Effector memory CD4-positive, alpha-beta T cell (primary cell): ENCODE results near the gene UNC5C.

ENCODE experiments used
- DNase-seq, 3 donors: peaks; one replicate each; pipeline ENCODE4 v3.0.0-alpha.2; 2020
- H3K27ac ChIP-seq: 2 replicates; pipeline ENCODE4 v1.7.0; 2013; ENCODE audit warnings: mild to moderate bottlenecking, low read length, moderate library complexity; ENCODE audit not compliant: insufficient read depth, poor library complexity, severe bottlenecking
- H3K27me3 ChIP-seq: replicated peaks from 2 replicates; pipeline ENCODE4 v1.7.0; 2013; ENCODE audit warnings: mild to moderate bottlenecking, low read length; ENCODE audit not compliant: insufficient read depth, control insufficient read depth, poor library complexity, severe bottlenecking
- H3K36me3 ChIP-seq: 2 replicates; pipeline ENCODE4 v1.7.0; 2013; ENCODE audit warnings: mild to moderate bottlenecking, low read length, moderate library complexity; ENCODE audit not compliant: control insufficient read depth, insufficient read depth
- H3K4me1 ChIP-seq: 2 replicates; pipeline ENCODE4 v1.7.0; 2013; ENCODE audit warnings: low read length, mild to moderate bottlenecking; ENCODE audit not compliant: control insufficient read depth, insufficient read depth, poor library complexity, severe bottlenecking
- H3K4me3 ChIP-seq: 2 replicates; pipeline ENCODE4 v1.7.0; 2013; ENCODE audit warnings: low read length, low read depth, mild to moderate bottlenecking; ENCODE audit not compliant: insufficient read depth, poor library complexity, severe bottlenecking
- H3K9me3 ChIP-seq: 2 replicates; pipeline ENCODE4 v1.7.0; 2013; ENCODE audit warnings: mild to moderate bottlenecking, low read length, moderate library complexity; ENCODE audit not compliant: control insufficient read depth

Gene UNC5C

GRCh38 chr4:95293014-95293413 is 255.8 kb downstream of the UNC5C start:
- Histone ChIP-seq H3K27ac (no peak overlapping the region), H3K4me1 (no peaks in the 10 kb centered on the region), H3K27me3 (no peaks in the 10 kb centered on the region), H3K36me3 (no peaks in the 10 kb centered on the region), H3K4me3 (no peak overlapping the region), H3K9me3 (no peaks in the 10 kb centered on the region)
- DNase-seq = no peak

GRCh38 chr4:95290702-95291101 is 258.1 kb downstream of the UNC5C start:
- Histone ChIP-seq H3K27me3 (no peaks in the 10 kb centered on the region), H3K4me3 (no peak overlapping the region), H3K27ac (no peak overlapping the region), H3K36me3 (no peaks in the 10 kb centered on the region), H3K4me1 (no peaks in the 10 kb centered on the region), H3K9me3 (no peaks in the 10 kb centered on the region)
- DNase-seq = no peak

- H3K4me3 ChIP-seq = no peak overlapping the region
- no peaks in the 10 kb centered on the region for H3K9me3 ChIP-seq
- H3K27me3 ChIP-seq = no peaks in the 10 kb centered on the region
- no peaks in the 10 kb centered on the region for H3K4me1 ChIP-seq
- H3K36me3 ChIP-seq = no peaks in the 10 kb centered on the region
- H3K27ac ChIP-seq = no peak overlapping the region
- DNase-seq = no peak
These were observed 259.6 kb downstream of the UNC5C start for GRCh38 chr4:95289028-95289634.

DNA sequence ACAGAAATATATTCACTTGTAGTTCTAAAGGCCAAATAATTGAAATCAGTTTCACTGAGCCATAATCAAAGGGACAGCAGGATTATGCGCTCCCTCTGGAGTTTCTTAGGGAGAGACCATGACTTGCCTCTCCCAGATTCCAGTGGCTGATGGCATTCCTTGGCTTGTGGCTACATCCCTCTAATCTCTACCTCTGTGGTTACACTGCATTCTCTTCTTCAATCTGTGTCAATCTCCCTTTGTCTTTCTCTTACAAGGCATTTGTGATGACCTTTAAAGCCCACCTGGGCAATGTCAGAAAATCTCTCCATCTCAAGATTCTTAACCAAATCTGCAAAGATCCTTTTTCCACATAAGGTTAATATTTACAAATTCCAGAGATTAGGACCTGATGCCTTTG is 260.2 kb downstream of the UNC5C start:
- no peaks in the 10 kb centered on the region for H3K27me3 ChIP-seq
- H3K27ac ChIP-seq = no peak overlapping the region
- H3K4me1 ChIP-seq = no peaks in the 10 kb centered on the region
- no peaks in the 10 kb centered on the region for H3K36me3 ChIP-seq
- no peaks in the 10 kb centered on the region for H3K9me3 ChIP-seq
- H3K4me3 ChIP-seq = no peak overlapping the region
- DNase-seq = no peak

- Histone ChIP-seq H3K4me1 (no peaks in the 10 kb centered on the region), H3K27ac (no peak overlapping the region), H3K27me3 (no peaks in the 10 kb centered on the region), H3K36me3 (no peaks in the 10 kb centered on the region), H3K9me3 (no peaks in the 10 kb centered on the region), H3K4me3 (no peak overlapping the region)
- no peak for DNase-seq
These were observed 263.0 kb downstream of the UNC5C start for GRCh38 chr4:95285797-95286196.

DNA sequence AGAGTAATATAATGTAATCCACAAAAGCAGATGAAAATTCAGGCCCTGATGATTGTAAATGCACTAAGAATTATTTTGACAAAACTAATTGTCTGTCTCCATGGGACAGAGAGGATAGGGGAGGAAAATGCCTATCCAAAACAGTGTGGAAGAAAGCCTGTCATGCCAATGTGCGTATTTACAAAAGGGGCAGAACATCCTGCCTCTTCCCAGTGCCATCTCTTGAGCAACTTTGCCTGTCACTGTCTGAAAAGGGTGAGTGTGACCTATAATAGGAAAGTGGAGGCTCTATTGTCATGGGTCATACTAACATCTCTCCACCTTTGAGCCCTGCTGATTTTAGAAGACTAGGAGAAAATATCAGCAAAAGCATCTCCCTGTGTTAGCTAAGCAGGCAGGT is 264.1 kb downstream of the UNC5C start:
- H3K36me3 ChIP-seq = no peaks in the 10 kb centered on the region
- no peak overlapping the region for H3K4me3 ChIP-seq
- no peaks in the 10 kb centered on the region for H3K4me1 ChIP-seq
- no peak overlapping the region for H3K27ac ChIP-seq
- no peak for DNase-seq
- H3K27me3 ChIP-seq = no peaks in the 10 kb centered on the region
- no peaks in the 10 kb centered on the region for H3K9me3 ChIP-seq

DNA sequence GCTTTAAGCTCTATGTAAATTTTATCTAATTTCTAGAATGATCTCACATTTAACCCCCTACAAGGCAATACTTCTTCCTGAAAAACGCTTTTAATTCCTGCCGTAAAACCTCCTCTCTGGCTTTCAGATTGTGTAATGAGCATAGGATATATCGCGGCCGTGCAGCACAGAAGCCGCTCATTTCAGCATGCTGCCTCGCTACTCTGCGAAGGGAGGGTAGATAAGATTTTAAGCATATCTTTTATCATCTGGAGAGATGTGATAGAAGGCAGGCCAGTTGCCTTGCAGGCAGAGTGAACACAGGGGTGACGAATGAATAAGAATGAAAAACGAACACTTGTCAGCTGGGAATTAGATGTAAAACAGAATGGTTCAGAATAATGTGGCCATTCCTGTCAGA is 265.5 kb downstream of the UNC5C start:
- no peaks in the 10 kb centered on the region for H3K36me3 ChIP-seq
- no peaks in the 10 kb centered on the region for H3K9me3 ChIP-seq
- H3K27ac ChIP-seq = no peak overlapping the region
- H3K4me3 ChIP-seq = no peak overlapping the region
- H3K4me1 ChIP-seq = no peaks in the 10 kb centered on the region
- no peak for DNase-seq
- no peaks in the 10 kb centered on the region for H3K27me3 ChIP-seq

DNA sequence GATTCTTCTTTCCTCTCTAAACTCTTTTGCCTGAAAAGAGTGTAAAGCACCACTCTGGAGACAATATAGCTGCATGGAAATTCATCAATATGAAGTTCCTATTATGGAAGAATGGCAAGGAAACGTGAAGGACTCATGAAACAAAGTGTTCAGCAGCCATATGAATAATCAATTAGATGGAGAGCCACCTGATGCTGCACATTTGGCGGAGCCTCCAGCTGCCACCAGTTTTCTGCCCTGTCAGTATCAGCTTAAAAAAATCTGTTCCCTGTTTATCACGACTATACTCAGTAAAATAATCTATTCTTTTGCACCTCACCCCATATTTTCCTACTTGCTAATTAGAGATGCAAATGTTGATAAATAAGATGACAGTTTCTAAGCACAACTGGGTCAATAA is 276.0 kb downstream of the UNC5C start:
- H3K27me3 ChIP-seq = no peaks in the 10 kb centered on the region
- no peaks in the 10 kb centered on the region for H3K4me1 ChIP-seq
- H3K36me3 ChIP-seq = no peaks in the 10 kb centered on the region
- H3K9me3 ChIP-seq = no peaks in the 10 kb centered on the region
- no peak overlapping the region for H3K4me3 ChIP-seq
- no peak overlapping the region for H3K27ac ChIP-seq
- no peak for DNase-seq

- DNase-seq = no peak
- H3K9me3 ChIP-seq = no peaks in the 10 kb centered on the region
These were observed 276.7 kb downstream of the UNC5C start for GRCh38 chr4:95272036-95272435.

DNA sequence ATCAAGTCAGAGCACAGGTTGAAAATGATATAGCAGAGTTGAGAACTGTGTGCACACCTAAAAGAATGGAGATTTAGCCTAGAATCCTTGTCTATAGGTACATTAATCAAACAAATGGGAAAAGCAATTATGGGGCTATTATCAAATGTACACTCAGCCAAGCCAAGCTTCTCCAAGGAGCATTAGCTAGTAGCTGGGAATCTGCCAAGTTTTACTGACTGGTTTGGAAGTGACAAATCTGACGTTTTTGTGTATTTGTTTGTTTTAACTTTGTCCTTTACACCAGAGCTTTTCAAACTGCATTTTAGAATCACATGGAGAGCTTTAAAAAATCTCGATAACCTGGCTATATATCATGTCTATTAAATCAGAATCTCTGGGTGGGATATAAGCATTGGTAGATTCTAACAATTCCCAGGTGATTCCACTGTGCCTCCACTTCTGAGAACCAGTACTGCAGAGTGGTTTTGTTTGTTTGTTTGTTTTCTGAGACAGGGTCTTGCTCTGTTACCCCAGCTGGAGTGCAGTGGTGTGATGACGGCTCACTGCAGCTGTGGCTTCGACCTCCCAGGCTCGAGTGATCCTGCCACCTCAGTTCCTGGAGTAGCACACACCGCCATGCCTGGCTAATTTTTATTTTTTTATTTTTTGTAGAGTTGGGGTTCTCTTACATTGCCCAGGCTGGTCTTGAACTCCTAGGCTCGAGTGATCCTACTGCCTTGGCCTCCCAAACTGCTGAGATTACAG is 279.8 kb downstream of the UNC5C start:
- no peaks in the 10 kb centered on the region for H3K27me3 ChIP-seq
- H3K36me3 ChIP-seq = no peaks in the 10 kb centered on the region
- H3K4me1 ChIP-seq = no peaks in the 10 kb centered on the region
- DNase-seq = no peak
- no peak overlapping the region for H3K27ac ChIP-seq
- H3K4me3 ChIP-seq = no peak overlapping the region
- no peaks in the 10 kb centered on the region for H3K9me3 ChIP-seq

More at GRCh38 chr4:95272036-95272435, 276.7 kb downstream of the UNC5C start:
- no peaks in the 10 kb centered on the region for H3K36me3 ChIP-seq
- no peaks in the 10 kb centered on the region for H3K27me3 ChIP-seq
- H3K27ac ChIP-seq = no peak overlapping the region
- no peak overlapping the region for H3K4me3 ChIP-seq
- no peaks in the 10 kb centered on the region for H3K4me1 ChIP-seq
